H1 (cell line): ENCODE data around the gene PAPOLA. TPM values are rescaled to one million over a fixed set of nuclear protein-coding genes. Genes with fewer than 3 reads are reported as not detected.

Source experiments
- CTCF ChIA-PET: fragments of 300-600 bp; sonication (Branson Sonifier 250); formaldehyde crosslinking; loops from one replicate; lab custom pipeline; 2021; ENCODE audit not compliant: partially characterized antibody; lab: Charles Lee
- POLR2A ChIA-PET: fragments of 300-600 bp; sonication (Branson Sonifier 250); formaldehyde crosslinking; loops from one replicate; lab custom pipeline; 2021; ENCODE audit warnings: inconsistent platforms; ENCODE audit not compliant: partially characterized antibody; lab: Charles Lee
- DNase-seq, 2 experiments: peaks; one replicate each; pipeline versions ENCODE4 v3.0.0 to v3.0.0-alpha.2; 2010 to 2022; ENCODE audit warnings: low spot score in 2 of 2, low read depth in 1 of 2, mixed read lengths in 1 of 2
- FAIRE-seq: peaks from 2 replicates; lab custom pipeline; 2011; peaks lifted over from hg19 to GRCh38; lab: Jason Lieb, UNC
- H2AFZ ChIP-seq: 2 replicates; pipeline ENCODE4 v1.8.1; 2012; ENCODE audit warnings: low read length, inconsistent platforms
- H2AK5ac ChIP-seq: 2 replicates; pipeline ENCODE4 v1.6.1; 2013; ENCODE audit warnings: low read depth, low read length
- H2BK120ac ChIP-seq: replicated peaks from 2 replicates; pipeline ENCODE3; 2013; ENCODE audit warnings: low read depth, low read length, inconsistent platforms
- H2BK12ac ChIP-seq: 2 replicates; pipeline ENCODE4 v1.6.1; 2013; ENCODE audit warnings: low read depth, low read length
- H2BK15ac ChIP-seq: 2 replicates; pipeline ENCODE4 v1.6.1; 2013; ENCODE audit warnings: low read length
- H2BK20ac ChIP-seq: 2 replicates; pipeline ENCODE4 v1.6.1; 2013; ENCODE audit warnings: low read length
- H2BK5ac ChIP-seq: 2 replicates; pipeline ENCODE4 v1.6.1; 2013; ENCODE audit warnings: low read depth, low read length
- H3K14ac ChIP-seq: 2 replicates; pipeline ENCODE4 v1.6.1; 2013; ENCODE audit warnings: inconsistent platforms; ENCODE audit not compliant: insufficient read length
- H3K18ac ChIP-seq: 2 replicates; pipeline ENCODE4 v1.6.1; 2013; ENCODE audit warnings: low read length; ENCODE audit errors: extremely low read depth
- H3K23ac ChIP-seq: 2 replicates; pipeline ENCODE4 v1.6.1; 2013; ENCODE audit warnings: inconsistent platforms; ENCODE audit not compliant: insufficient read length
- H3K23me2 ChIP-seq: 2 replicates; pipeline ENCODE4 v1.6.1; 2013; ENCODE audit warnings: low read depth, low read length
- H3K27ac ChIP-seq: 2 replicates; pipeline ENCODE4 v1.6.1; 2011; ENCODE audit warnings: low read depth, low read length, inconsistent platforms
- H3K27me3 ChIP-seq, 4 experiments: replicated peaks in 1 of 4; 1 replicate in 1 of 4; 2 replicates in 3 of 4; pipeline versions ENCODE4 v1.6.1 to v1.8.1; 2011 to 2013; ENCODE audit warnings: low read length in 3 of 4, mild to moderate bottlenecking in 3 of 4, inconsistent platforms in 2 of 4, mixed read lengths in 2 of 4, moderate library complexity in 1 of 4; ENCODE audit not compliant: control insufficient read depth in 3 of 4, insufficient read depth in 3 of 4; ENCODE audit errors: extremely low read depth in 1 of 4
- H3K36me3 ChIP-seq, 4 experiments: 2 replicates each; pipeline versions ENCODE4 v1.6.1 to v1.8.1; 2011 to 2013; ENCODE audit warnings: mild to moderate bottlenecking in 4 of 4, low read length in 3 of 4, moderate library complexity in 2 of 4, control low read depth in 1 of 4, inconsistent platforms in 1 of 4; ENCODE audit not compliant: insufficient read depth in 4 of 4, control insufficient read depth in 2 of 4
- H3K4ac ChIP-seq: replicated peaks from 2 replicates; pipeline ENCODE3; 2013; ENCODE audit warnings: low read length, low read depth, mixed read lengths, inconsistent platforms; ENCODE audit not compliant: insufficient read length
- H3K4me1 ChIP-seq, 4 experiments: replicated peaks in 1 of 4; 1 replicate in 1 of 4; 2 replicates in 3 of 4; pipeline versions ENCODE4 v1.6.1 to v1.8.1; 2011 to 2013; ENCODE audit warnings: low read length in 3 of 4, inconsistent platforms in 2 of 4, mixed read lengths in 1 of 4; ENCODE audit not compliant: insufficient read depth in 4 of 4, control insufficient read depth in 3 of 4
- H3K4me2 ChIP-seq, 2 experiments: 2 replicates each; pipeline versions ENCODE4 v1.6.1 to v1.8.1; 2011 to 2013; ENCODE audit warnings: low read depth in 2 of 2, low read length in 2 of 2, control low read depth in 1 of 2, inconsistent platforms in 1 of 2, mild to moderate bottlenecking in 1 of 2; ENCODE audit not compliant: insufficient read depth in 1 of 2
- H3K4me3 ChIP-seq, 4 experiments: fragments of 200-600, 300-600 bp in 1 of 4; sonication (generic), shearing (Covaris generic), sonication (Bioruptor Twin) in 1 of 4; 2 replicates each; pipeline versions ENCODE4 v1.5.1 to v1.8.1; 2011 to 2016; ENCODE audit warnings: low read length in 4 of 4, low read depth in 3 of 4, control low read depth in 2 of 4, inconsistent platforms in 2 of 4, mild to moderate bottlenecking in 2 of 4, mixed read lengths in 1 of 4, moderate library complexity in 1 of 4; ENCODE audit not compliant: insufficient read depth in 2 of 4; ENCODE audit errors: extremely low read depth in 1 of 4
- H3K56ac ChIP-seq: replicated peaks from 2 replicates; pipeline ENCODE3; 2013; ENCODE audit warnings: low read depth, mild to moderate bottlenecking, mixed read lengths, low read length, inconsistent platforms; ENCODE audit not compliant: insufficient read length
- H3K79me1 ChIP-seq: 2 replicates; pipeline ENCODE4 v1.6.1; 2013; ENCODE audit warnings: low read depth, low read length, control low read depth
- H3K79me2 ChIP-seq, 2 experiments: 2 replicates each; pipeline versions ENCODE4 v1.6.1 to v1.8.1; 2012 to 2013; ENCODE audit warnings: low read length in 2 of 2, mild to moderate bottlenecking in 2 of 2, inconsistent platforms in 1 of 2; ENCODE audit not compliant: insufficient read depth in 2 of 2, control insufficient read depth in 1 of 2
- H3K9ac ChIP-seq, 4 experiments: replicated peaks in 1 of 4; 1 replicate in 1 of 4; 2 replicates in 3 of 4; pipeline versions ENCODE4 v1.6.1 to v1.8.1; 2011 to 2013; ENCODE audit warnings: low read depth in 3 of 4, low read length in 3 of 4, control low read depth in 2 of 4, mild to moderate bottlenecking in 2 of 4, moderate library complexity in 2 of 4, inconsistent platforms in 1 of 4; ENCODE audit errors: extremely low read depth in 1 of 4
- H3K9me3 ChIP-seq, 2 experiments: 2 replicates each; pipeline versions ENCODE4 v1.6.1 to v1.8.1; 2012 to 2013; ENCODE audit warnings: mild to moderate bottlenecking in 2 of 2, moderate library complexity in 2 of 2, control low read depth in 1 of 2, inconsistent platforms in 1 of 2, low read depth in 1 of 2, low read length in 1 of 2, mixed read lengths in 1 of 2; ENCODE audit not compliant: insufficient read depth in 2 of 2
- H4K20me1 ChIP-seq, 2 experiments: replicated peaks in 1 of 2; 2 replicates each; pipeline versions ENCODE3 to v1.8.1; 2011 to 2013; ENCODE audit warnings: inconsistent platforms in 2 of 2, low read length in 2 of 2, mild to moderate bottlenecking in 1 of 2; ENCODE audit not compliant: insufficient read depth in 2 of 2, control insufficient read depth in 1 of 2
- H4K5ac ChIP-seq: 2 replicates; pipeline ENCODE4 v1.6.1; 2013; ENCODE audit warnings: low read length, low read depth, mixed read lengths, inconsistent platforms; ENCODE audit not compliant: insufficient read length
- H4K8ac ChIP-seq: 2 replicates; pipeline ENCODE4 v1.8.0; 2013; ENCODE audit warnings: mild to moderate bottlenecking, moderate library complexity, low read length, inconsistent platforms; ENCODE audit not compliant: insufficient read depth; ENCODE audit errors: extremely low read depth
- H4K91ac ChIP-seq: replicated peaks from 2 replicates; pipeline ENCODE3; 2013; ENCODE audit warnings: low read length, mixed read lengths, inconsistent platforms; ENCODE audit not compliant: insufficient read length
- BCL11A ChIP-seq, 2 experiments: IDR thresholded peaks; one replicate each; pipeline ENCODE4 v1.6.1; 2011; ENCODE audit warnings: low read depth in 2 of 2, low read length in 2 of 2, mild to moderate bottlenecking in 2 of 2
- CBX5 ChIP-seq: fragments of 300-800, 300-1000 bp; sonication (generic); IDR thresholded peaks from 2 replicates; pipeline ENCODE4 v1.7.1; 2016; ENCODE audit warnings: antibody characterized with exemption, low read length, low read depth
- HDAC6 ChIP-seq: IDR thresholded peaks from one replicate; pipeline ENCODE4 v1.7.1; 2012; ENCODE audit warnings: low read depth, mild to moderate bottlenecking, inconsistent platforms, low read length, moderate library complexity
- KDM4A ChIP-seq: IDR thresholded peaks from one replicate; pipeline ENCODE4 v1.7.1; 2012; ENCODE audit warnings: low read depth, mild to moderate bottlenecking, moderate library complexity, low read length, inconsistent platforms; ENCODE audit not compliant: severe bottlenecking
- PHF8 ChIP-seq: fragments of 200-600 bp; sonication (generic); conservative IDR thresholded peaks from 2 replicates; pipeline ENCODE4 v1.7.1; 2012; ENCODE audit warnings: low read depth, mild to moderate bottlenecking, inconsistent platforms, low read length, moderate library complexity
- SIX5 ChIP-seq: IDR thresholded peaks from 2 replicates; pipeline ENCODE4 v1.6.1; 2011; ENCODE audit warnings: mild to moderate bottlenecking, low read depth, low read length
- SP4 ChIP-seq: IDR thresholded peaks from 2 replicates; pipeline ENCODE4 v1.6.1; 2012; ENCODE audit warnings: low read length, inconsistent platforms
- TAF1 ChIP-seq: IDR thresholded peaks from 2 replicates; pipeline ENCODE4 v1.6.1; 2011; ENCODE audit warnings: mild to moderate bottlenecking, low read depth, low read length
- TCF12 ChIP-seq: IDR thresholded peaks from 2 replicates; pipeline ENCODE4 v1.6.1; 2011; ENCODE audit warnings: low read depth, mild to moderate bottlenecking, low read length
- WGBS, 2 experiments: shearing (Covaris generic) in 1 of 2; methylation state at CpG; one replicate each; pipeline versions ENCODE4 v1.1.6 to v1.1.7; 2013 to 2015; ENCODE audit warnings: low lambda C conversion rate in 2 of 2, mixed read lengths in 2 of 2, inconsistent platforms in 1 of 2, low coverage in 1 of 2, missing lambda C conversion rate in 1 of 2; ENCODE audit not compliant: insufficient replicate concordance in 2 of 2, insufficient coverage in 1 of 2, insufficient read length in 1 of 2; ENCODE audit errors: extremely low coverage in 1 of 2, missing lambda C conversion rate in 1 of 2; 5-methylcytosine and 5-hydroxymethylcytosine counted together
- polyA plus RNA-seq, 7 experiments: library from polyadenylated mRNA; depleted of rRNA in 3 of 7; stranded (reverse) in 5 of 7; unstranded in 2 of 7; fragments of >200 nt in 5 of 7; fragments of 200-250 nt in 2 of 7; gene quantifications; 1 replicate in 5 of 7; 2 replicates in 1 of 7; 4 replicates in 1 of 7; pipeline versions ENCODE4 v1.2.1 to v1.2.3, GENCODE V29; 2011 to 2013; ENCODE audit warnings: missing spikeins in 2 of 7, mixed read lengths in 2 of 7
- total RNA-seq: library from RNA; stranded (reverse); fragmentation: NEBNext Ultra II Directional; extraction: Animal tissue kit (Norgen Biotek cat#: 25700); gene quantifications from 2 replicates; pipeline ENCODE4 v1.2.1, GENCODE V29; 2021
- TF ChIP-seq, protein P1 (sequence below): IDR thresholded peaks from 2 replicates; pipeline ENCODE4 v1.6.1; 2011; ENCODE audit warnings: low read depth, mild to moderate bottlenecking, low read length; ENCODE audit not compliant: insufficient read depth
- TF ChIP-seq, protein P2 (sequence below): IDR thresholded peaks from 2 replicates; pipeline ENCODE4 v1.6.1; 2012; ENCODE audit warnings: inconsistent platforms

Gene PAPOLA
- total and polyA plus RNA-seq, 2 of the 8 experiments (the other 6 are each of a cell fraction or from before 2014, with no cell fraction given): 163 to 239 TPM

DNA sequence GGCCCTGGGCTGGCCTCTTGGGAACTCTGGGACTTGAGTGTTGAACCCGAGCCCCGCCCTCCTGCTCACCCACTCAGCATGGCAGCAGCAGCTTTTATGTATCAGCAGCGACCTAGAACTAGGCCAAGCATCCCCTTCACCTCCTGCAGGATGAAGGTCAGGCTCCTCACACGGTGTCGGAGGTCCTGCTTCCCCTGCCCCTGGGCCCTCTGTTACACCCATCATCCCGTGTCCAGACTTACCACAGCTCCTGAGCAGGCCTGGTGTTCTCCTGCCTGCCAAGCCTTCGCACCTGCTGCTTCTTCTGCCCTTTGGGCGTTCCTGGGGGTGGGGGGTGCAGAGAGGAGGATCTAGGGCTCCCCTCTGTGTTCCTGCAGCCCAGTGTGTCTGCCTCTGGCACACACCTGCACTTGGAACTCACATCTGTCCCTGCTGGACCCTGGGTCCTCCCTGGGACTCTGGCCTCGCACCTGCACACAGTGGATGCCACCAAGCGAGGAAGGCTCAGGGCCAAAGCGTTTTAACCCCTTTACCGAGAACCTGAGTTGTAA, 80.3 kb downstream of the PAPOLA start:
- Histone ChIP-seq H3K36me3 (no peaks in the 10 kb centered on the region), H3K27me3 (no peaks in the 10 kb centered on the region), H2BK12ac (no peak overlapping the region), H3K9ac (no peak overlapping the region), H3K14ac (no peak overlapping the region), H3K4me2 (no peak overlapping the region), H2BK20ac (no peak overlapping the region), H2BK15ac (no peak overlapping the region), H2AFZ (no peak overlapping the region), H2AK5ac (no peak overlapping the region), H3K23ac (no peak overlapping the region), H3K23me2 (no peaks in the 10 kb centered on the region), H4K5ac (no peak overlapping the region), H3K79me1 (no peaks in the 10 kb centered on the region), H4K8ac (no peak overlapping the region), H3K4me3 (no peak overlapping the region), H3K18ac (no peak overlapping the region), H3K79me2 (no peaks in the 10 kb centered on the region), H3K56ac (no peak overlapping the region), H4K20me1 (no peaks in the 10 kb centered on the region), H2BK120ac (no peak overlapping the region), H3K4ac (no peak overlapping the region), H3K4me1 (peaks cover 0 to 6% (median 0%) of the 10 kb centered on the region in 4 experiments; a peak in 2 of 7 replicates), H3K9me3 (no peaks in the 10 kb centered on the region), H2BK5ac (no peak overlapping the region), H4K91ac (no peak overlapping the region), H3K27ac (no peak overlapping the region)
- ChIA-PET POLR2A (no interaction called here), CTCF (interaction anchor here (0.7 to 10.6 kb wide), 15 partner anchors 9 to 270 kb away, joined by 3 to 87 read pairs (median 5); no protein-coding TSS in a partner anchor)
- WGBS, 2 experiments: 84% methylated on average over 10 of the region's 12 CpGs; no CpG with 5 or more reads in 1 of the 2 experiments
- TF ChIP-seq, protein P1, sequence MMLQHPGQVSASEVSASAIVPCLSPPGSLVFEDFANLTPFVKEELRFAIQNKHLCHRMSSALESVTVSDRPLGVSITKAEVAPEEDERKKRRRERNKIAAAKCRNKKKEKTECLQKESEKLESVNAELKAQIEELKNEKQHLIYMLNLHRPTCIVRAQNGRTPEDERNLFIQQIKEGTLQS: no peak
- TF ChIP-seq SP4: no peak
- TF ChIP-seq SIX5: no peak
- TF ChIP-seq HDAC6: no peak
- no peak for TF ChIP-seq KDM4A
- no peak for TF ChIP-seq TCF12
- no peak for TF ChIP-seq CBX5
- TF ChIP-seq, protein P2, sequence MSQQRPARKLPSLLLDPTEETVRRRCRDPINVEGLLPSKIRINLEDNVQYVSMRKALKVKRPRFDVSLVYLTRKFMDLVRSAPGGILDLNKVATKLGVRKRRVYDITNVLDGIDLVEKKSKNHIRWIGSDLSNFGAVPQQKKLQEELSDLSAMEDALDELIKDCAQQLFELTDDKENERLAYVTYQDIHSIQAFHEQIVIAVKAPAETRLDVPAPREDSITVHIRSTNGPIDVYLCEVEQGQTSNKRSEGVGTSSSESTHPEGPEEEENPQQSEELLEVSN: no peak
- no peak for TF ChIP-seq BCL11A (IDR thresholded peaks at IDR 0.05; ENCODE audit: low read depth in 2 of 2, low read length in 2 of 2)
- no peak for TF ChIP-seq PHF8
- no peak for TF ChIP-seq TAF1
- FAIRE-seq: no peak
- DNase-seq: no peak
